GM23338 (cell line): ENCODE results near the gene PSMA5. TPM values are rescaled to one million over a fixed set of nuclear protein-coding genes. Genes with fewer than 3 reads are reported as not detected.

Experiments
- ATAC-seq: fragments of 200-7000 bp; cut with Tn5 transposase; 3 replicates; pipeline ENCODE4 v1.9.1; 2020
- DNase-seq: peaks from one replicate; pipeline ENCODE4 v3.0.0-alpha.2; 2015; ENCODE audit warnings: low spot score
- H2AFZ ChIP-seq: fragments of 200-600 bp; sonication (generic); 2 replicates; pipeline ENCODE4 v1.8.0; 2016; ENCODE audit warnings: antibody characterized with exemption, mild to moderate bottlenecking, moderate library complexity
- H3F3A ChIP-seq: fragments of 200-600 bp; sonication (generic); replicated peaks from 2 replicates; pipeline ENCODE4 v1.8.0; 2017; ENCODE audit warnings: antibody characterized with exemption, mixed run types, low read depth
- H3K27ac ChIP-seq: fragments of 200-600 bp; sonication (generic); 2 replicates; pipeline ENCODE4 v1.6.1; 2016; ENCODE audit warnings: low read depth
- H3K27me3 ChIP-seq: fragments of 200-600 bp; sonication (generic); 2 replicates; pipeline ENCODE4 v1.8.0; 2016; ENCODE audit warnings: mild to moderate bottlenecking, mixed run types, moderate library complexity; ENCODE audit not compliant: insufficient read depth
- H3K36me3 ChIP-seq: fragments of 200-600 bp; sonication (generic); 2 replicates; pipeline ENCODE4 v1.8.0; 2016; ENCODE audit warnings: mild to moderate bottlenecking; ENCODE audit not compliant: insufficient read depth
- H3K4me1 ChIP-seq: fragments of 200-600 bp; sonication (generic); 2 replicates; pipeline ENCODE4 v1.8.0; 2016; ENCODE audit warnings: mild to moderate bottlenecking, moderate library complexity; ENCODE audit not compliant: insufficient read depth
- H3K4me2 ChIP-seq: fragments of 200-600 bp; sonication (generic); 2 replicates; pipeline ENCODE4 v1.7.1; 2017; ENCODE audit warnings: mixed run types
- H3K4me3 ChIP-seq: fragments of 200-600 bp; sonication (generic); 2 replicates; pipeline ENCODE4 v1.6.1; 2016; ENCODE audit warnings: mixed run types
- H3K79me2 ChIP-seq: fragments of 200-600 bp; sonication (generic); replicated peaks from 2 replicates; pipeline ENCODE4 v1.8.0; 2017; ENCODE audit warnings: mild to moderate bottlenecking; ENCODE audit not compliant: insufficient read depth
- H3K9me2 ChIP-seq: fragments of 200-600 bp; sonication (generic); 2 replicates; pipeline ENCODE4 v1.8.0; 2017; ENCODE audit not compliant: insufficient read depth
- H4K20me1 ChIP-seq: fragments of 200-600 bp; sonication (generic); replicated peaks from 2 replicates; pipeline ENCODE4 v1.8.0; 2017; ENCODE audit warnings: mild to moderate bottlenecking; ENCODE audit not compliant: insufficient read depth
- H3K27ac Mint-ChIP-seq: 2 replicates; pipeline ENCODE4 v1.8.0; 2020; ENCODE audit warnings: inconsistent platforms, mild to moderate bottlenecking, moderate library complexity, mixed read lengths
- H3K27me3 Mint-ChIP-seq: 3 replicates; pipeline ENCODE4 v1.8.0; 2022; ENCODE audit warnings: low read depth, mild to moderate bottlenecking, moderate library complexity, mixed read lengths, inconsistent platforms; ENCODE audit not compliant: insufficient read depth, poor library complexity
- H3K36me3 Mint-ChIP-seq: 3 replicates; pipeline ENCODE4 v1.8.0; 2021; ENCODE audit warnings: low read depth, mild to moderate bottlenecking, inconsistent platforms, moderate library complexity, mixed read lengths
- H3K4me1 Mint-ChIP-seq: 3 replicates; pipeline ENCODE4 v1.8.0; 2020; ENCODE audit warnings: mild to moderate bottlenecking, inconsistent platforms, mixed read lengths
- H3K4me3 Mint-ChIP-seq: 3 replicates; pipeline ENCODE4 v1.8.0; 2021; ENCODE audit warnings: moderate library complexity, mild to moderate bottlenecking, inconsistent platforms, mixed read lengths
- H3K9me3 Mint-ChIP-seq: 3 replicates; pipeline ENCODE4 v1.8.0; 2020; ENCODE audit warnings: moderate library complexity, mild to moderate bottlenecking, inconsistent platforms, mixed read lengths
- CREB1 ChIP-seq: fragments of 250-450 bp; sonication (Bioruptor Pico); IDR thresholded peaks from 2 replicates; pipeline ENCODE4 v1.5.0; 2020; ENCODE audit warnings: low read depth, mild to moderate bottlenecking, moderate library complexity
- CTCF ChIP-seq, 2 experiments: fragments of 200-600 bp in 1 of 2; sonication (generic) in 1 of 2; conservative IDR thresholded peaks; 2 replicates each; pipeline versions ENCODE4 v1.5.1 to v1.6.1; 2016 to 2017; ENCODE audit warnings: antibody characterized with exemption in 2 of 2, low read depth in 2 of 2, mild to moderate bottlenecking in 2 of 2, moderate library complexity in 1 of 2
- ETS1 ChIP-seq: IDR thresholded peaks from 2 replicates; pipeline ENCODE4 v1.6.1; 2016; ENCODE audit warnings: antibody characterized with exemption
- EZH2 ChIP-seq: fragments of 200-600 bp; sonication (generic); IDR thresholded peaks from one replicate; pipeline ENCODE4 v1.8.0; 2017; ENCODE audit warnings: antibody characterized with exemption, mild to moderate bottlenecking, low read depth; ENCODE audit not compliant: unreplicated experiment
- EZH2phosphoT487 ChIP-seq: fragments of 200-600 bp; sonication (generic); IDR thresholded peaks from one replicate; pipeline ENCODE4 v1.8.1; 2018; ENCODE audit warnings: antibody characterized with exemption; ENCODE audit not compliant: unreplicated experiment
- JUNB ChIP-seq: IDR thresholded peaks from one replicate; pipeline ENCODE4 v1.6.1; 2016; ENCODE audit warnings: antibody characterized with exemption; ENCODE audit not compliant: unreplicated experiment
- NANOG ChIP-seq: IDR thresholded peaks from 2 replicates; pipeline ENCODE4 v1.6.1; 2016; ENCODE audit warnings: antibody characterized with exemption, borderline replicate concordance
- POLR2AphosphoS5 ChIP-seq: IDR thresholded peaks from 2 replicates; pipeline ENCODE4 v1.6.1; 2016; ENCODE audit warnings: antibody characterized with exemption, low read depth
- STAT1 ChIP-seq: IDR thresholded peaks from one replicate; pipeline ENCODE4 v1.6.1; 2016; ENCODE audit warnings: antibody characterized with exemption; ENCODE audit not compliant: unreplicated experiment
- ZNF114 ChIP-seq: fragments of 250-450 bp; sonication (Bioruptor Pico); IDR thresholded peaks from 2 replicates; pipeline ENCODE4 v1.5.0; 2020; ENCODE audit warnings: mild to moderate bottlenecking, moderate library complexity
- ZNF331 ChIP-seq: fragments of 250-450 bp; sonication (Bioruptor Pico); IDR thresholded peaks from 2 replicates; pipeline ENCODE4 v1.5.0; 2020; ENCODE audit warnings: low read depth, mild to moderate bottlenecking, moderate library complexity
- polyA plus RNA-seq: library from polyadenylated mRNA; unstranded; fragments of >200 nt; fragmentation: Nextera tagmentation; extraction: Ambion mirVana; gene quantifications from 2 replicates; pipeline ENCODE4 v1.2.1, GENCODE V29; 2016
- total RNA-seq: library from RNA; depleted of rRNA; stranded (reverse); fragments of >200 nt; shearing (Covaris generic); gene quantifications from 2 replicates; pipeline ENCODE4 v1.2.3, GENCODE V29; 2014
- TF ChIP-seq, protein P1 (sequence below): fragments of 250-450 bp; sonication (Bioruptor Pico); IDR thresholded peaks from 2 replicates; pipeline ENCODE4 v1.5.0; 2020; ENCODE audit warnings: mild to moderate bottlenecking, moderate library complexity
- TF ChIP-seq, protein P2 (sequence below): IDR thresholded peaks from one replicate; pipeline ENCODE4 v1.6.1; 2018; ENCODE audit warnings: antibody characterized with exemption; ENCODE audit not compliant: unreplicated experiment

Gene PSMA5
- total and polyA plus RNA-seq, 2 experiments from 2014 or later, result 104 to 126 TPM

DNA sequence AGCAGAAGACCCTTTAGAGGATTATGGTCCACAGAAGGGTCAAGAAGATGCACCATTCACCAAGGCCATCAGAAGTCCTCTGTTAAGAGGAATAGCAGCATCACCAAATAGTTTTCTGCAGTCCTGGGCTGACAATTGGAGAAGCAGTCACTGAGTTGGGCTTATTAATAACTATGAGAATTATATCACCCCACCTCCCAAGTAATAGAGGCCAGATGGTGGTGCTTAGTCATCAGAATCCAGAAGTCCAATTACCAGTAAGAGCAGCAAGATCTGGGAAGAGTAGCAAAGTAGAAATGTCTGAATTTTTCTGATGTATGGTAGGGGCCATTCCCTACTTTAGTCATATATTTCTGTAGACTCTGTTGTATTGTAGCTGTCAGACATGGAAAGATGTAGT, 6.1 kb upstream of the PSMA5 start:
- peaks cover 2% of the 10 kb centered on the region for H3K27me3 Mint-ChIP-seq
- H3K9me3 Mint-ChIP-seq, result peaks cover 21% of the 10 kb centered on the region
- no peaks in the 10 kb centered on the region for H3K4me1 ChIP-seq
- H2AFZ ChIP-seq, result no peak overlapping the region
- no peak overlapping the region for H3K4me3 ChIP-seq
- H4K20me1 ChIP-seq, result no peaks in the 10 kb centered on the region
- no peak overlapping the region for H3K4me3 Mint-ChIP-seq
- no peaks in the 10 kb centered on the region for H3K27me3 ChIP-seq
- no peaks in the 10 kb centered on the region for H3F3A ChIP-seq
- peaks cover 5% of the 10 kb centered on the region; the same call in 2 of the 3 replicates for H3K36me3 Mint-ChIP-seq
- H3K4me1 Mint-ChIP-seq, result peaks cover 1% of the 10 kb centered on the region; the same call in 2 of the 3 replicates
- no peak for DNase-seq
- TF ChIP-seq, protein P1, sequence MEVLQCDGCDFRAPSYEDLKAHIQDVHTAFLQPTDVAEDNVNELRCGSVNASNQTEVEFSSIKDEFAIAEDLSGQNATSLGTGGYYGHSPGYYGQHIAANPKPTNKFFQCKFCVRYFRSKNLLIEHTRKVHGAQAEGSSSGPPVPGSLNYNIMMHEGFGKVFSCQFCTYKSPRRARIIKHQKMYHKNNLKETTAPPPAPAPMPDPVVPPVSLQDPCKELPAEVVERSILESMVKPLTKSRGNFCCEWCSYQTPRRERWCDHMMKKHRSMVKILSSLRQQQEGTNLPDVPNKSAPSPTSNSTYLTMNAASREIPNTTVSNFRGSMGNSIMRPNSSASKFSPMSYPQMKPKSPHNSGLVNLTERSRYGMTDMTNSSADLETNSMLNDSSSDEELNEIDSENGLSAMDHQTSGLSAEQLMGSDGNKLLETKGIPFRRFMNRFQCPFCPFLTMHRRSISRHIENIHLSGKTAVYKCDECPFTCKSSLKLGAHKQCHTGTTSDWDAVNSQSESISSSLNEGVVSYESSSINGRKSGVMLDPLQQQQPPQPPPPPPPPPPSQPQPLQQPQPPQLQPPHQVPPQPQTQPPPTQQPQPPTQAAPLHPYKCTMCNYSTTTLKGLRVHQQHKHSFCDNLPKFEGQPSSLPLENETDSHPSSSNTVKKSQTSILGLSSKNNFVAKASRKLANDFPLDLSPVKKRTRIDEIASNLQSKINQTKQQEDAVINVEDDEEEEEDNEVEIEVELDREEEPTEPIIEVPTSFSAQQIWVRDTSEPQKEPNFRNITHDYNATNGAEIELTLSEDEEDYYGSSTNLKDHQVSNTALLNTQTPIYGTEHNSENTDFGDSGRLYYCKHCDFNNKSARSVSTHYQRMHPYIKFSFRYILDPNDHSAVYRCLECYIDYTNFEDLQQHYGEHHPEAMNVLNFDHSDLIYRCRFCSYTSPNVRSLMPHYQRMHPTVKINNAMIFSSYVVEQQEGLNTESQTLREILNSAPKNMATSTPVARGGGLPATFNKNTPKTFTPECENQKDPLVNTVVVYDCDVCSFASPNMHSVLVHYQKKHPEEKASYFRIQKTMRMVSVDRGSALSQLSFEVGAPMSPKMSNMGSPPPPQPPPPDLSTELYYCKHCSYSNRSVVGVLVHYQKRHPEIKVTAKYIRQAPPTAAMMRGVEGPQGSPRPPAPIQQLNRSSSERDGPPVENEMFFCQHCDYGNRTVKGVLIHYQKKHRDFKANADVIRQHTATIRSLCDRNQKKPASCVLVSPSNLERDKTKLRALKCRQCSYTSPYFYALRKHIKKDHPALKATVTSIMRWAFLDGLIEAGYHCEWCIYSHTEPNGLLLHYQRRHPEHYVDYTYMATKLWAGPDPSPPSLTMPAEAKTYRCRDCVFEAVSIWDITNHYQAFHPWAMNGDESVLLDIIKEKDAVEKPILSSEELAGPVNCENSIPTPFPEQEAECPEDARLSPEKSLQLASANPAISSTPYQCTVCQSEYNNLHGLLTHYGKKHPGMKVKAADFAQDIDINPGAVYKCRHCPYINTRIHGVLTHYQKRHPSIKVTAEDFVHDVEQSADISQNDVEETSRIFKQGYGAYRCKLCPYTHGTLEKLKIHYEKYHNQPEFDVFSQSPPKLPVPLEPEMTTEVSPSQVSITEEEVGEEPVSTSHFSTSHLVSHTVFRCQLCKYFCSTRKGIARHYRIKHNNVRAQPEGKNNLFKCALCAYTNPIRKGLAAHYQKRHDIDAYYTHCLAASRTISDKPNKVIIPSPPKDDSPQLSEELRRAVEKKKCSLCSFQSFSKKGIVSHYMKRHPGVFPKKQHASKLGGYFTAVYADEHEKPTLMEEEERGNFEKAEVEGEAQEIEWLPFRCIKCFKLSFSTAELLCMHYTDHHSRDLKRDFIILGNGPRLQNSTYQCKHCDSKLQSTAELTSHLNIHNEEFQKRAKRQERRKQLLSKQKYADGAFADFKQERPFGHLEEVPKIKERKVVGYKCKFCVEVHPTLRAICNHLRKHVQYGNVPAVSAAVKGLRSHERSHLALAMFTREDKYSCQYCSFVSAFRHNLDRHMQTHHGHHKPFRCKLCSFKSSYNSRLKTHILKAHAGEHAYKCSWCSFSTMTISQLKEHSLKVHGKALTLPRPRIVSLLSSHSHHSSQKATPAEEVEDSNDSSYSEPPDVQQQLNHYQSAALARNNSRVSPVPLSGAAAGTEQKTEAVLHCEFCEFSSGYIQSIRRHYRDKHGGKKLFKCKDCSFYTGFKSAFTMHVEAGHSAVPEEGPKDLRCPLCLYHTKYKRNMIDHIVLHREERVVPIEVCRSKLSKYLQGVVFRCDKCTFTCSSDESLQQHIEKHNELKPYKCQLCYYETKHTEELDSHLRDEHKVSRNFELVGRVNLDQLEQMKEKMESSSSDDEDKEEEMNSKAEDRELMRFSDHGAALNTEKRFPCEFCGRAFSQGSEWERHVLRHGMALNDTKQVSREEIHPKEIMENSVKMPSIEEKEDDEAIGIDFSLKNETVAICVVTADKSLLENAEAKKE (CRISPR knock-in tag), result no peak
- no peak for TF ChIP-seq CREB1 (CRISPR knock-in tag)
- TF ChIP-seq ZNF331 (CRISPR knock-in tag), result no peak
- TF ChIP-seq EZH2phosphoT487, result no peak
- TF ChIP-seq ZNF114 (CRISPR knock-in tag), result no peak
- no peak for TF ChIP-seq NANOG
- no peak for TF ChIP-seq CTCF (conservative IDR thresholded peaks at IDR 0.05; ENCODE audit: low read depth in 2 of 2)
- no peak for TF ChIP-seq POLR2AphosphoS5
- TF ChIP-seq JUNB, result no peak
- TF ChIP-seq, protein P2, sequence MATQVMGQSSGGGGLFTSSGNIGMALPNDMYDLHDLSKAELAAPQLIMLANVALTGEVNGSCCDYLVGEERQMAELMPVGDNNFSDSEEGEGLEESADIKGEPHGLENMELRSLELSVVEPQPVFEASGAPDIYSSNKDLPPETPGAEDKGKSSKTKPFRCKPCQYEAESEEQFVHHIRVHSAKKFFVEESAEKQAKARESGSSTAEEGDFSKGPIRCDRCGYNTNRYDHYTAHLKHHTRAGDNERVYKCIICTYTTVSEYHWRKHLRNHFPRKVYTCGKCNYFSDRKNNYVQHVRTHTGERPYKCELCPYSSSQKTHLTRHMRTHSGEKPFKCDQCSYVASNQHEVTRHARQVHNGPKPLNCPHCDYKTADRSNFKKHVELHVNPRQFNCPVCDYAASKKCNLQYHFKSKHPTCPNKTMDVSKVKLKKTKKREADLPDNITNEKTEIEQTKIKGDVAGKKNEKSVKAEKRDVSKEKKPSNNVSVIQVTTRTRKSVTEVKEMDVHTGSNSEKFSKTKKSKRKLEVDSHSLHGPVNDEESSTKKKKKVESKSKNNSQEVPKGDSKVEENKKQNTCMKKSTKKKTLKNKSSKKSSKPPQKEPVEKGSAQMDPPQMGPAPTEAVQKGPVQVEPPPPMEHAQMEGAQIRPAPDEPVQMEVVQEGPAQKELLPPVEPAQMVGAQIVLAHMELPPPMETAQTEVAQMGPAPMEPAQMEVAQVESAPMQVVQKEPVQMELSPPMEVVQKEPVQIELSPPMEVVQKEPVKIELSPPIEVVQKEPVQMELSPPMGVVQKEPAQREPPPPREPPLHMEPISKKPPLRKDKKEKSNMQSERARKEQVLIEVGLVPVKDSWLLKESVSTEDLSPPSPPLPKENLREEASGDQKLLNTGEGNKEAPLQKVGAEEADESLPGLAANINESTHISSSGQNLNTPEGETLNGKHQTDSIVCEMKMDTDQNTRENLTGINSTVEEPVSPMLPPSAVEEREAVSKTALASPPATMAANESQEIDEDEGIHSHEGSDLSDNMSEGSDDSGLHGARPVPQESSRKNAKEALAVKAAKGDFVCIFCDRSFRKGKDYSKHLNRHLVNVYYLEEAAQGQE, result no peak
- TF ChIP-seq ETS1, result no peak
- no peak for TF ChIP-seq STAT1
- TF ChIP-seq EZH2, result no peak
- no peak overlapping the region for H3K27ac ChIP-seq
- H3K27ac Mint-ChIP-seq, result no peak overlapping the region
- ATAC-seq, result no peak
- peaks cover 7% of the 10 kb centered on the region for H3K79me2 ChIP-seq
- no peaks in the 10 kb centered on the region for H3K36me3 ChIP-seq
- peaks cover 4% of the 10 kb centered on the region; the same call in 1 of the 2 replicates for H3K9me2 ChIP-seq
- H3K4me2 ChIP-seq, result no peak overlapping the region
